NOMO-1 treated with DMSO at 0.1 percent for 48 hours (cell line): ENCODE results near the gene BCORL1.

Experiments
- DNase-seq: peaks from one replicate; lab custom pipeline; 2025; ENCODE audit not compliant: unreplicated experiment; lab: John Stamatoyannopoulos, UW

BCORL1 gene

GRCh38 chrX:130060122-130061069 is 78.0 kb downstream of the BCORL1 start:
- DNase-seq: peak; percentile 54

- DNase-seq: no peak
These were observed 84.7 kb downstream of the BCORL1 start for GRCh38 chrX:130066975-130067615.

GRCh38 chrX:130071611-130072344 is 89.3 kb downstream of the BCORL1 start:
- DNase-seq: no peak

GRCh38 chrX:130072345-130072740 is 89.9 kb downstream of the BCORL1 start:
- no peak for DNase-seq

- DNase-seq: no peak
These were observed 93.3 kb downstream of the BCORL1 start for GRCh38 chrX:130075777-130076176.

- peak; percentile 71 for DNase-seq
These were observed 97.5 kb downstream of the BCORL1 start for GRCh38 chrX:130079824-130080406.

- no peak for DNase-seq
These were observed 98.4 kb downstream of the BCORL1 start for GRCh38 chrX:130080791-130081367.

- no peak for DNase-seq
These were observed 99.1 kb downstream of the BCORL1 start for GRCh38 chrX:130081421-130082045.

- DNase-seq: peak; percentile 81
These were observed 100.0 kb downstream of the BCORL1 start for GRCh38 chrX:130082244-130083106.

- peak; percentile 43 for DNase-seq
These were observed 100.7 kb downstream of the BCORL1 start for GRCh38 chrX:130083107-130083490.

- peak; percentile 80 for DNase-seq
These were observed 101.4 kb downstream of the BCORL1 start for GRCh38 chrX:130083656-130084382.

GRCh38 chrX:130084631-130085237 is 102.3 kb downstream of the BCORL1 start:
- peak; percentile 90 for DNase-seq

- DNase-seq: no peak
These were observed 103.4 kb downstream of the BCORL1 start for GRCh38 chrX:130085551-130086446.

- peak; percentile 90 for DNase-seq
These were observed 104.2 kb downstream of the BCORL1 start for GRCh38 chrX:130086447-130087206.

- no peak for DNase-seq
These were observed 107.9 kb downstream of the BCORL1 start for GRCh38 chrX:130090364-130090763.

GRCh38 chrX:130091980-130092522 is 109.6 kb downstream of the BCORL1 start:
- peak; percentile 91 for DNase-seq
